GM12878 (cell line): ENCODE data around the gene SLC4A9. TPM values are rescaled to one million over a fixed set of nuclear protein-coding genes. Genes with fewer than 3 reads are reported as not detected.

Source experiments
- ATAC-seq: fragments of 200-7000 bp; cut with Tn5 transposase; 3 replicates; pipeline ENCODE4 v1.9.1; 2020; ENCODE audit warnings: mild to moderate bottlenecking, moderate library complexity
- BruUV-seq: library from RNA; stranded (reverse); fragments of 400-500 nt; replicated peaks from 2 replicates; lab custom pipeline; 2021; lab: Mats Ljungman, UMichigan
- CTCF ChIA-PET: fragments of 300-600 bp; sonication (Branson Sonifier 250); formaldehyde crosslinking; extraction: SDS; loops from one replicate; lab custom pipeline; 2021; ENCODE audit warnings: inconsistent platforms; lab: Yijun Ruan, JAX
- POLR2A ChIA-PET: fragments of 350-600 bp; formaldehyde crosslinking; extraction: SDS; loops from one replicate; lab custom pipeline; 2021; ENCODE audit warnings: inconsistent platforms; lab: Charles Lee
- RAD21 ChIA-PET: fragments of 300-600 bp; sonication (Branson Sonifier 250); formaldehyde crosslinking; loops from one replicate; lab custom pipeline; 2023; ENCODE audit warnings: antibody characterized with exemption; ENCODE audit not compliant: unreplicated experiment; lab: Charles Lee
- SMC1A ChIA-PET: fragments of 300-600 bp; sonication (Branson Sonifier 250); formaldehyde crosslinking; loops from one replicate; lab custom pipeline; 2023; ENCODE audit not compliant: unreplicated experiment, uncharacterized antibody; lab: Charles Lee
- DNase-seq: peaks from one replicate; pipeline ENCODE4 v3.0.0-alpha.2; 2011; ENCODE audit warnings: low read depth, low spot score
- FAIRE-seq: peaks from 3 replicates; lab custom pipeline; 2011; peaks lifted over from hg19 to GRCh38; lab: Jason Lieb, UNC
- H2AFZ ChIP-seq: 2 replicates; pipeline ENCODE4 v1.6.0; 2011; ENCODE audit warnings: low read depth, low read length, control low read depth; ENCODE audit not compliant: control insufficient read depth
- H3K27ac ChIP-seq: 2 replicates; pipeline ENCODE4 v1.5.1; 2011; ENCODE audit warnings: control low read depth; ENCODE audit not compliant: control insufficient read depth, insufficient read depth
- H3K27me3 ChIP-seq, 2 experiments: replicated peaks in 1 of 2; 2 replicates each; pipeline versions ENCODE4 v1.6.0 to v1.6.1; 2011; ENCODE audit warnings: low read length in 1 of 2; ENCODE audit not compliant: control insufficient read depth in 2 of 2, insufficient read depth in 2 of 2
- H3K36me3 ChIP-seq, 2 experiments: 2 replicates each; pipeline ENCODE4 v1.5.1; 2011; ENCODE audit warnings: low read length in 1 of 2; ENCODE audit not compliant: control insufficient read depth in 2 of 2, insufficient read depth in 2 of 2
- H3K4me1 ChIP-seq: 2 replicates; pipeline ENCODE4 v1.6.1; 2011; ENCODE audit warnings: mild to moderate bottlenecking, low read length, moderate library complexity, mixed read lengths; ENCODE audit not compliant: control insufficient read depth, insufficient read depth
- H3K4me2 ChIP-seq: 2 replicates; pipeline ENCODE4 v1.6.0; 2011; ENCODE audit warnings: control low read depth; ENCODE audit not compliant: control insufficient read depth, insufficient read depth
- H3K4me3 ChIP-seq: fragments of 200-600 bp; sonication (generic); 2 replicates; pipeline ENCODE4 v1.5.1; 2016
- H3K79me2 ChIP-seq: 2 replicates; pipeline ENCODE4 v1.6.0; 2011; ENCODE audit warnings: low read length; ENCODE audit not compliant: control insufficient read depth, insufficient read depth
- H3K9ac ChIP-seq: 2 replicates; pipeline ENCODE4 v1.8.0; 2011; ENCODE audit warnings: low read length, control low read depth, mixed read lengths; ENCODE audit not compliant: control insufficient read depth, insufficient read depth
- H3K9me3 ChIP-seq: replicated peaks from 3 replicates; pipeline ENCODE4 v1.5.1; 2011; ENCODE audit warnings: mild to moderate bottlenecking, low read length; ENCODE audit not compliant: control insufficient read depth, insufficient read depth
- H4K20me1 ChIP-seq: 2 replicates; pipeline ENCODE4 v1.6.0; 2011; ENCODE audit not compliant: control insufficient read depth, insufficient read depth
- BCL3 ChIP-seq: IDR thresholded peaks from 2 replicates; pipeline ENCODE4 v1.6.1; 2011; ENCODE audit warnings: borderline replicate concordance, low read depth, mild to moderate bottlenecking, moderate library complexity, low read length; ENCODE audit not compliant: insufficient read depth, poor library complexity, severe bottlenecking
- CEBPB ChIP-seq, 2 experiments: fragments of 150-350 bp in 1 of 2; IDR thresholded peaks; 2 replicates each; pipeline ENCODE4 v1.6.1; 2012 to 2014; ENCODE audit warnings: low read depth in 2 of 2, low read length in 2 of 2, borderline replicate concordance in 1 of 2, inconsistent platforms in 1 of 2
- GABPA ChIP-seq: IDR thresholded peaks from 2 replicates; pipeline ENCODE4 v1.6.1; 2014; ENCODE audit warnings: antibody characterized with exemption, low read depth, mild to moderate bottlenecking, inconsistent platforms
- KAT2A ChIP-seq: conservative IDR thresholded peaks from 2 replicates; pipeline ENCODE4 v1.6.1; 2011; ENCODE audit warnings: low read depth, low read length; ENCODE audit not compliant: control insufficient read depth
- LARP7 ChIP-seq: fragments of 450-650 bp; IDR thresholded peaks from 2 replicates; pipeline ENCODE4 v1.6.1; 2017; ENCODE audit warnings: mild to moderate bottlenecking
- STAT3 ChIP-seq: IDR thresholded peaks from 2 replicates; pipeline ENCODE4 v1.6.1; 2011; ENCODE audit warnings: low read depth, low read length, improper control_type of control experiment
- ZBTB40 ChIP-seq: fragments of 450-650 bp; IDR thresholded peaks from 2 replicates; pipeline ENCODE4 v1.6.1; 2016; ENCODE audit warnings: mild to moderate bottlenecking, moderate library complexity, borderline replicate concordance
- WGBS: methylation state at CpG from one replicate; pipeline ENCODE4 v1.1.6; 2016; ENCODE audit warnings: low lambda C conversion rate; ENCODE audit not compliant: insufficient replicate concordance, insufficient coverage; ENCODE audit errors: missing lambda C conversion rate; 5-methylcytosine and 5-hydroxymethylcytosine counted together
- in situ Hi-C: fragments of 300-500 bp; cut with MboI; formaldehyde crosslinking; loops from 9 replicates; pipeline ENCODE4 v1.14.3; 2018; ENCODE audit warnings: mixed read lengths
- intact Hi-C: fragments of 100-400 bp; cut with micrococcal nuclease; formaldehyde crosslinking; loops from one replicate; pipeline ENCODE4 v1.14.2; 2022; ENCODE audit not compliant: unreplicated experiment
- polyA plus RNA-seq, 11 experiments: library from polyadenylated mRNA; depleted of rRNA in 4 of 11; unstranded in 6 of 11; stranded (reverse) in 5 of 11; fragments of >200 nt; fragmentation: Nextera tagmentation in 4 of 11; fragmentation: Illumina TruSeq in 1 of 11; extraction: Ambion mirVana in 4 of 11; extraction: Trizol in 1 of 11; gene quantifications; 1 replicate in 1 of 11; 2 replicates in 10 of 11; pipeline versions ENCODE4 v1.2.1 to v1.2.3, GENCODE V29; 2011 to 2016; ENCODE audit warnings: inconsistent platforms in 2 of 11, missing spikeins in 2 of 11, low read depth in 1 of 11
- total RNA-seq, 4 experiments: library from RNA; depleted of rRNA in 3 of 4; stranded (reverse); fragments of >200 nt in 3 of 4; fragmentation: Illumina TruSeq in 1 of 4; extraction: Trizol in 1 of 4; gene quantifications; 2 replicates each; pipeline versions ENCODE4 v1.2.1 to v1.2.3, GENCODE V29; 2013 to 2021

SLC4A9 gene
- total and polyA plus RNA-seq, 10 of the 15 experiments (the other 5 are each of a cell fraction or from before 2014, with no cell fraction given): 0.03 to 0.05 (median 0.05) TPM; not detected in 7

GRCh38 chr5:140337880-140338279 is 22.1 kb upstream of the SLC4A9 start:
- no TSS peak for BruUV-seq
- H3K9me3 ChIP-seq: no peaks in the 10 kb centered on the region
- 90% methylated on average over 1 of the region's 1 CpG for WGBS
- H3K79me2 ChIP-seq: peaks cover 3% of the 10 kb centered on the region
- H3K4me1 ChIP-seq: peaks cover 28% of the 10 kb centered on the region
- no peak for DNase-seq
- SMC1A ChIA-PET: interaction anchor here (1.4 to 2.4 kb wide), 2 partner anchors 9 to 10 kb away, joined by 5 to 10 read pairs; partner anchors contain the start of gene HBEGF
- H3K4me3 ChIP-seq: no peak overlapping the region
- in situ Hi-C loops: no loop called here
- intact Hi-C loops: no loop called here
- no peak overlapping the region for H3K4me2 ChIP-seq
- no peak for ATAC-seq
- H3K36me3 ChIP-seq: no peaks in the 10 kb centered on the region; a peak in 2 of 4 replicates
- H3K27me3 ChIP-seq: no peaks in the 10 kb centered on the region
- FAIRE-seq: no peak
- no peak overlapping the region for H3K27ac ChIP-seq
- no peak overlapping the region for H2AFZ ChIP-seq
- H4K20me1 ChIP-seq: no peaks in the 10 kb centered on the region
- TF ChIP-seq KAT2A (no peak), BCL3 (no peak), GABPA (no peak), LARP7 (no peak), CEBPB (IDR thresholded peaks at IDR 0.05; ENCODE audit: borderline replicate concordance in 1 of 2, low read depth in 2 of 2, low read length in 2 of 2) (no peak), STAT3 (no peak), ZBTB40 (no peak)
- H3K9ac ChIP-seq: no peak overlapping the region
- CTCF ChIA-PET: interaction anchor here (1.0 to 2.8 kb wide), 6 partner anchors 8 to 97 kb away, joined by 4 to 15 read pairs (median 5); partner anchors contain the start of gene HBEGF
- POLR2A ChIA-PET: no interaction called here
- RAD21 ChIA-PET: interaction anchor here (1.3 to 1.6 kb wide), 2 partner anchors 14 to 94 kb away, joined by 3 to 6 read pairs; no protein-coding TSS in a partner anchor
